HT-29 (cell line): ENCODE measurements around the gene HES5. TPM values are rescaled to one million over a fixed set of nuclear protein-coding genes. Genes with fewer than 3 reads are reported as not detected.

Experiments used
- DNase-seq: peaks from one replicate; pipeline ENCODE4 v3.0.0-alpha.2; 2015; ENCODE audit warnings: low spot score
- total RNA-seq: library from RNA; depleted of rRNA; stranded (reverse); fragments of >200 nt; shearing (Covaris generic); gene quantifications from 2 replicates; pipeline ENCODE4 v1.2.3, GENCODE V29; 2014

The HES5 gene
- total RNA-seq, 1 experiment from 2014 or later: 0.28 TPM

- DNase-seq: no peak
Measured at GRCh38 chr1:2516124-2516523, 13.9 kb downstream of the HES5 start.

GRCh38 chr1:2515763-2516080 lies 14.3 kb downstream of the HES5 start:
- DNase-seq: no peak

GRCh38 chr1:2514863-2515762 lies 14.9 kb downstream of the HES5 start:
- DNase-seq: no peak

GRCh38 chr1:2513939-2514652 lies 16.0 kb downstream of the HES5 start:
- no peak for DNase-seq

GRCh38 chr1:2512862-2513421 lies 17.1 kb downstream of the HES5 start:
- no peak for DNase-seq

- DNase-seq: no peak
Measured at GRCh38 chr1:2510366-2511155, 19.5 kb downstream of the HES5 start.

- no peak for DNase-seq
Measured at GRCh38 chr1:2509589-2509988, 20.5 kb downstream of the HES5 start.

- DNase-seq: no peak
Measured at GRCh38 chr1:2508751-2509150, 21.3 kb downstream of the HES5 start.

- no peak for DNase-seq
Measured at GRCh38 chr1:2508180-2508579, 21.9 kb downstream of the HES5 start.

GRCh38 chr1:2507744-2508155 lies 22.3 kb downstream of the HES5 start:
- no peak for DNase-seq

- DNase-seq: no peak
Measured at GRCh38 chr1:2506901-2507565, 23.0 kb downstream of the HES5 start.

- DNase-seq: no peak
Measured at GRCh38 chr1:2506007-2506860, 23.8 kb downstream of the HES5 start.

- DNase-seq: no peak
Measured at GRCh38 chr1:2505461-2505994, 24.5 kb downstream of the HES5 start.

GRCh38 chr1:2504949-2505272 lies 25.2 kb downstream of the HES5 start:
- DNase-seq: no peak

GRCh38 chr1:2504225-2504948 lies 25.7 kb downstream of the HES5 start:
- no peak for DNase-seq

- no peak for DNase-seq
Measured at GRCh38 chr1:2503554-2504224, 26.4 kb downstream of the HES5 start.

GRCh38 chr1:2502661-2503553 lies 27.2 kb downstream of the HES5 start:
- DNase-seq: no peak

GRCh38 chr1:2502210-2502609 lies 27.9 kb downstream of the HES5 start:
- DNase-seq: no peak
